PC-3 (cell line): ENCODE data around the gene IFI30. TPM values are rescaled to one million over a fixed set of nuclear protein-coding genes. Genes with fewer than 3 reads are reported as not detected.

ENCODE experiments used
- ATAC-seq: fragments of 200-7000 bp; cut with Tn5 transposase; 2 replicates; pipeline ENCODE4 v1.9.1; 2020; ENCODE audit warnings: mild to moderate bottlenecking, moderate library complexity
- BruUV-seq: library from RNA; stranded (reverse); fragments of 400-500 nt; replicated peaks from 2 replicates; lab custom pipeline; 2021; lab: Mats Ljungman, UMichigan
- CTCF ChIA-PET: fragments of 300-600 bp; sonication (Branson Sonifier 250); formaldehyde crosslinking; loops from one replicate; lab custom pipeline; 2022; ENCODE audit warnings: antibody characterized with exemption; lab: Charles Lee
- POLR2A ChIA-PET: fragments of 300-600 bp; sonication (Branson Sonifier 250); formaldehyde crosslinking; loops from one replicate; lab custom pipeline; 2022; ENCODE audit warnings: antibody characterized with exemption; ENCODE audit not compliant: unreplicated experiment; lab: Charles Lee
- DNase-seq: peaks from one replicate; pipeline ENCODE4 v3.0.0-alpha.2; 2015
- H2AFZ ChIP-seq: fragments of 300-600 bp; sonication (generic); 2 replicates; pipeline ENCODE4 v1.6.0; 2016; ENCODE audit warnings: antibody characterized with exemption, low read length
- H3F3A ChIP-seq: fragments of 300-600 bp; sonication (generic); one replicate; pipeline ENCODE4 v1.6.0; 2017; ENCODE audit warnings: antibody characterized with exemption, low read length, control low read depth, mild to moderate bottlenecking; ENCODE audit not compliant: unreplicated experiment
- H3K27ac ChIP-seq: fragments of 300-600 bp; sonication (generic); 2 replicates; pipeline ENCODE4 v1.5.1; 2016; ENCODE audit warnings: mild to moderate bottlenecking, low read length
- H3K27me3 ChIP-seq: fragments of 300-600 bp; sonication (generic); 2 replicates; pipeline ENCODE4 v1.6.1; 2016; ENCODE audit warnings: low read length, mixed read lengths
- H3K36me3 ChIP-seq: fragments of 300-600 bp; sonication (generic); 2 replicates; pipeline ENCODE4 v1.6.1; 2016; ENCODE audit warnings: low read depth, mixed run types, low read length, mixed read lengths
- H3K4me1 ChIP-seq: fragments of 300-600 bp; sonication (generic); 2 replicates; pipeline ENCODE4 v1.5.1; 2016; ENCODE audit warnings: low read length; ENCODE audit not compliant: insufficient read depth
- H3K4me2 ChIP-seq: fragments of 300-600 bp; sonication (generic); 2 replicates; pipeline ENCODE4 v1.6.0; 2016; ENCODE audit warnings: low read length
- H3K4me3 ChIP-seq: fragments of 300-600 bp; sonication (generic); 2 replicates; pipeline ENCODE4 v1.5.1; 2016; ENCODE audit warnings: mild to moderate bottlenecking, low read length, mixed read lengths
- H3K79me2 ChIP-seq: fragments of 300-600 bp; sonication (generic); 2 replicates; pipeline ENCODE4 v1.6.1; 2017; ENCODE audit warnings: low read length, mixed read lengths
- H3K9ac ChIP-seq: fragments of 300-600 bp; sonication (generic); 2 replicates; pipeline ENCODE4 v1.6.0; 2016; ENCODE audit warnings: mild to moderate bottlenecking, low read length
- H3K9me2 ChIP-seq: fragments of 300-600 bp; sonication (generic); replicated peaks from 2 replicates; pipeline ENCODE4 v1.6.1; 2016; ENCODE audit warnings: mixed run types, low read length, mixed read lengths
- H3K9me3 ChIP-seq: fragments of 300-600 bp; sonication (generic); 2 replicates; pipeline ENCODE4 v1.6.1; 2016; ENCODE audit warnings: low read length, mixed read lengths
- H4K20me1 ChIP-seq: fragments of 300-600 bp; sonication (generic); 2 replicates; pipeline ENCODE4 v1.6.1; 2016; ENCODE audit warnings: low read length, mixed read lengths
- CTCF ChIP-seq: fragments of 300-600 bp; sonication (generic); conservative IDR thresholded peaks from 2 replicates; pipeline ENCODE4 v1.5.1; 2017; ENCODE audit warnings: antibody characterized with exemption, low read depth, mild to moderate bottlenecking, low read length
- EZH2 ChIP-seq: fragments of 300-600 bp; sonication (generic); IDR thresholded peaks from one replicate; pipeline ENCODE4 v1.6.1; 2017; ENCODE audit warnings: antibody characterized with exemption, mild to moderate bottlenecking, low read length; ENCODE audit not compliant: unreplicated experiment
- EZH2phosphoT487 ChIP-seq: fragments of 300-600 bp; sonication (generic); IDR thresholded peaks from 2 replicates; pipeline ENCODE4 v1.6.1; 2018; ENCODE audit warnings: mild to moderate bottlenecking, antibody characterized with exemption, low read length, borderline replicate concordance
- intact Hi-C: fragments of 100-400 bp; cut with micrococcal nuclease; formaldehyde crosslinking; loops from 2 replicates; pipeline ENCODE4 v1.9.0; 2023
- total RNA-seq: library from RNA; depleted of rRNA; stranded (reverse); fragments of >200 nt; gene quantifications from 2 replicates; pipeline ENCODE4 v1.2.3, GENCODE V29; 2014

The IFI30 gene
- total RNA-seq, 1 experiment from 2014 or later: 31.1 TPM

- H4K20me1 ChIP-seq: no peaks in the 10 kb centered on the region
- DNase-seq (peak; percentile 99), ATAC-seq (peak; percentile 100)
- peak overlapping the region; percentile 61 for H3K4me3 ChIP-seq
- no TSS peak for BruUV-seq
- intact Hi-C loops: no loop called here
- peak overlapping the region; percentile 85 for H3K4me2 ChIP-seq
- peak overlapping the region; percentile 92 for H2AFZ ChIP-seq
- H3K9ac ChIP-seq: peak overlapping the region; percentile 56
- H3K4me1 ChIP-seq: peaks cover 8% of the 10 kb centered on the region; the same call in 1 of the 2 replicates
- H3K36me3 ChIP-seq: no peaks in the 10 kb centered on the region
- H3K27me3 ChIP-seq: peaks cover 9% of the 10 kb centered on the region
- no peaks in the 10 kb centered on the region for H3K9me2 ChIP-seq
- no peaks in the 10 kb centered on the region for H3K79me2 ChIP-seq
- TF ChIP-seq EZH2: no peak
- no peaks in the 10 kb centered on the region for H3F3A ChIP-seq
- CTCF ChIA-PET: interaction anchor here (0.6 to 1.0 kb wide), 7 partner anchors 17 to 104 kb away, joined by 3 to 14 read pairs (median 3); partner anchors contain the start of genes LSM4 and MPV17L2
- POLR2A ChIA-PET: interaction anchor here (0.9 to 1.0 kb wide), 3 partner anchors 33 to 99 kb away, joined by 4 to 7 read pairs (median 5); partner anchors contain the start of genes JUND and LSM4
- H3K27ac ChIP-seq: no peak overlapping the region
- H3K9me3 ChIP-seq: no peaks in the 10 kb centered on the region
Observed at GRCh38 chr19:18224525-18225354, 51.1 kb downstream of the IFI30 start.

- no peak overlapping the region for H3K4me3 ChIP-seq
- no peaks in the 10 kb centered on the region for H3K9me3 ChIP-seq
- H3K9ac ChIP-seq: no peak overlapping the region
- no TSS peak for BruUV-seq
- H3K27ac ChIP-seq: no peak overlapping the region
- H2AFZ ChIP-seq: no peak overlapping the region
- ChIA-PET CTCF (no interaction called here), POLR2A (no interaction called here)
- no peak for ATAC-seq
- no peaks in the 10 kb centered on the region for H3K79me2 ChIP-seq
- H4K20me1 ChIP-seq: no peaks in the 10 kb centered on the region
- peaks cover 9% of the 10 kb centered on the region for H3K27me3 ChIP-seq
- H3K36me3 ChIP-seq: no peaks in the 10 kb centered on the region
- no peak for DNase-seq
- H3F3A ChIP-seq: no peaks in the 10 kb centered on the region
- H3K4me1 ChIP-seq: peaks cover 8% of the 10 kb centered on the region; the same call in 1 of the 2 replicates
- no peak for TF ChIP-seq EZH2
- TF ChIP-seq EZH2phosphoT487: no peak
- TF ChIP-seq CTCF: no peak
- intact Hi-C loops: no loop called here
- no peaks in the 10 kb centered on the region for H3K9me2 ChIP-seq
- peak overlapping the region; percentile 85 for H3K4me2 ChIP-seq
Observed at GRCh38 chr19:18225355-18225701, 51.7 kb downstream of the IFI30 start.

- Histone ChIP-seq H3K9ac (no peak within 1 kb of the TSS), H3K4me3 (no peak within 1 kb of the TSS), H2AFZ (no peak within 1 kb of the TSS), H3F3A (no peaks in the 10 kb centered on the region), H3K9me3 (no peaks in the 10 kb centered on the region), H3K36me3 (no peaks in the 10 kb centered on the region), H4K20me1 (no peaks in the 10 kb centered on the region), H3K79me2 (no peaks in the 10 kb centered on the region), H3K4me2 (peak within 1 kb of the TSS; percentile 85; the same call in 1 of the 2 replicates), H3K9me2 (no peaks in the 10 kb centered on the region), H3K27ac (no peak within 1 kb of the TSS), H3K27me3 (peaks cover 9% of the 10 kb centered on the region), H3K4me1 (peaks cover 8% of the 10 kb centered on the region; the same call in 1 of the 2 replicates)
- ATAC-seq (no peak), DNase-seq (no peak)
- intact Hi-C loops: no loop called here
- TF ChIP-seq EZH2phosphoT487: no peak
- TF ChIP-seq EZH2: no peak
- no peak for TF ChIP-seq CTCF
- ChIA-PET POLR2A (no interaction called here), CTCF (no interaction called here)
- BruUV-seq: no TSS peak
Observed at GRCh38 chr19:18225702-18226468, 52.3 kb downstream of the IFI30 start, which contains the start of gene PDE4C. PDE4C (minus strand) TSS chr19:18226438; CDS start chr19:18226415, 23 bp downstream.
